Esophagus muscularis mucosa (tissue), 4 donors: ENCODE measurements around the gene CCIN. TPM values are rescaled to one million over a fixed set of nuclear protein-coding genes. Genes with fewer than 3 reads are reported as not detected.
"Not testable (repeated sequence)": the region's sequence is repeated elsewhere in the genome, so short reads cannot be mapped to it uniquely, and the experiment has no call there.

ENCODE experiments used
- DNase-seq: peaks from one replicate; pipeline ENCODE4 v3.0.0-alpha.2; 2017; ENCODE audit errors: extremely low spot score
- H3K27ac ChIP-seq, 4 donors: fragments of 200-600 bp; sonication (generic); replicated peaks in 1 of 4; 1 replicate in 3 of 4; 2 replicates in 1 of 4; pipeline ENCODE4 v1.5.1; 2016 to 2019; ENCODE audit warnings: mild to moderate bottlenecking in 1 of 4
- H3K27me3 ChIP-seq, 4 donors: fragments of 200-600 bp; sonication (generic); one replicate each; pipeline versions ENCODE4 v1.5.1 to v1.6.0; 2016 to 2019
- H3K36me3 ChIP-seq, 4 donors: fragments of 200-600 bp; sonication (generic); one replicate each; pipeline ENCODE4 v1.5.1; 2016 to 2019
- H3K4me1 ChIP-seq, 4 donors: fragments of 200-600 bp; sonication (generic); one replicate each; pipeline ENCODE4 v1.5.1; 2016 to 2019
- H3K4me3 ChIP-seq, 4 donors: fragments of 200-600 bp; sonication (generic); 1 replicate in 2 of 4; 2 replicates in 2 of 4; pipeline ENCODE4 v1.5.1; 2016 to 2019; ENCODE audit warnings: mild to moderate bottlenecking in 4 of 4, moderate library complexity in 1 of 4
- H3K9me3 ChIP-seq, 4 donors: fragments of 200-600 bp; sonication (generic); 1 replicate in 3 of 4; 2 replicates in 1 of 4; pipeline ENCODE4 v1.5.1; 2016 to 2019
- EP300 ChIP-seq: sonication (generic); formaldehyde crosslinking; IDR thresholded peaks from one replicate; pipeline ENCODE4 v1.6.1; 2017; ENCODE audit warnings: antibody characterized with exemption
- POLR2A ChIP-seq: fragments of 450-650 bp; IDR thresholded peaks from one replicate; pipeline ENCODE4 v1.6.1; 2017; ENCODE audit warnings: antibody characterized with exemption, moderate library complexity, mild to moderate bottlenecking, low read depth
- POLR2AphosphoS5 ChIP-seq, 2 donors: sonication (generic); formaldehyde crosslinking; IDR thresholded peaks; one replicate each; pipeline ENCODE4 v1.6.1; 2017; ENCODE audit warnings: antibody characterized with exemption in 2 of 2
- WGBS: methylation state at CpG from one replicate; pipeline ENCODE4 v1.1.5; 2018; 5-methylcytosine and 5-hydroxymethylcytosine counted together
- intact Hi-C: fragments of 100-400 bp; cut with DNase I; formaldehyde crosslinking; loops from one replicate; pipeline ENCODE4 v1.15.1; 2023
- total RNA-seq, 4 donors: library from RNA; depleted of rRNA; stranded (reverse); fragments of >200 nt; gene quantifications; one replicate each; pipeline versions ENCODE4 v1.1.0 to v1.2.1, GENCODE V29; 2016
- TF ChIP-seq, protein P1 (sequence below), 3 experiments: fragments of 200-600 bp in 2 of 3; fragments of 450-650 bp in 1 of 3; sonication (generic) in 2 of 3; IDR thresholded peaks; one replicate each; pipeline ENCODE4 v1.5.1; 2017 to 2019; ENCODE audit warnings: antibody characterized with exemption in 3 of 3, mild to moderate bottlenecking in 2 of 3, moderate library complexity in 1 of 3

The CCIN gene
- total RNA-seq, 4 donors from 2014 or later = 0.39 to 1.0 (median 0.46) TPM

GRCh38 chr9:36129139-36129538 is 40.0 kb upstream of the CCIN start:
- Histone ChIP-seq H3K36me3 (peaks cover 0 to 3% (median 0%) of the 10 kb centered on the region in 4 donors), H3K4me3 (no peak overlapping the region), H3K4me1 (peaks cover 0 to 5% (median 2%) of the 10 kb centered on the region in 4 donors), H3K27me3 (no peaks in the 10 kb centered on the region), H3K27ac (no peak overlapping the region), H3K9me3 (no peaks in the 10 kb centered on the region)
- DNase-seq = no peak
- intact Hi-C loops = no loop called here
- TF ChIP-seq POLR2AphosphoS5 (IDR thresholded peaks at IDR 0.05) (no peak), EP300 (no peak), POLR2A (no peak)
- TF ChIP-seq, protein P1, sequence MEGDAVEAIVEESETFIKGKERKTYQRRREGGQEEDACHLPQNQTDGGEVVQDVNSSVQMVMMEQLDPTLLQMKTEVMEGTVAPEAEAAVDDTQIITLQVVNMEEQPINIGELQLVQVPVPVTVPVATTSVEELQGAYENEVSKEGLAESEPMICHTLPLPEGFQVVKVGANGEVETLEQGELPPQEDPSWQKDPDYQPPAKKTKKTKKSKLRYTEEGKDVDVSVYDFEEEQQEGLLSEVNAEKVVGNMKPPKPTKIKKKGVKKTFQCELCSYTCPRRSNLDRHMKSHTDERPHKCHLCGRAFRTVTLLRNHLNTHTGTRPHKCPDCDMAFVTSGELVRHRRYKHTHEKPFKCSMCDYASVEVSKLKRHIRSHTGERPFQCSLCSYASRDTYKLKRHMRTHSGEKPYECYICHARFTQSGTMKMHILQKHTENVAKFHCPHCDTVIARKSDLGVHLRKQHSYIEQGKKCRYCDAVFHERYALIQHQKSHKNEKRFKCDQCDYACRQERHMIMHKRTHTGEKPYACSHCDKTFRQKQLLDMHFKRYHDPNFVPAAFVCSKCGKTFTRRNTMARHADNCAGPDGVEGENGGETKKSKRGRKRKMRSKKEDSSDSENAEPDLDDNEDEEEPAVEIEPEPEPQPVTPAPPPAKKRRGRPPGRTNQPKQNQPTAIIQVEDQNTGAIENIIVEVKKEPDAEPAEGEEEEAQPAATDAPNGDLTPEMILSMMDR (IDR thresholded peaks at IDR 0.05) = no peak
- 88% methylated on average over 12 of the region's 12 CpGs for WGBS

- H3K9me3 ChIP-seq, H3K4me3 ChIP-seq, DNase-seq, H3K27me3 ChIP-seq, H3K36me3 ChIP-seq: not testable (repeated sequence)
- WGBS = 94% methylated on average over 7 of the region's 7 CpGs
- Histone ChIP-seq H3K27ac (peak overlapping the region in 2 of 4 donors; percentile 27 to 59), H3K4me1 (peaks cover 5 to 15% (median 11%) of the 10 kb centered on the region in 4 donors)
- intact Hi-C loops = loop anchor here (5.0 kb wide), 1 partner anchor 36 kb away; the partner anchor contains the start of gene CCIN
These were observed 37.5 kb upstream of the CCIN start for GRCh38 chr9:36131666-36132065.

DNA sequence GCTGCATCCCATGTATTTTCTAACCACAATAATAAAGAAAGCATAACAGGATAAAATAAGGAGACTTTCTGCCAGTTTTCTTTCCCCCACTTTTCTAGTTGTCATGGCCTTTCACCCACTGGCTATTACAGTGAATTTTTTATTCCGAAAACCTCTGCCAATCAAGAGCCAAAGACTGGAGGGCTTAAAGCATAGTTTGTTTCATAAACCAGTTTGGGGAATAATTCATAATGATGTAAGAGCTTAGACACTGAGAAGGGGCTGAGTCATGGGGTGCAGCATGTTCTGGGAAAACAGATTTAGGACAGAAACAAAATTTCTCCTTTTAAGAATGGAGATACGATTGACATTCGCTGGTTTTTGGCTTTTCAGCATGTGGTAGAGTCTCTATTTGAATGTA is 37.1 kb upstream of the CCIN start:
- H3K4me3 ChIP-seq = no peak overlapping the region
- no peaks in the 10 kb centered on the region for H3K36me3 ChIP-seq
- H3K27ac ChIP-seq = peak overlapping the region in 2 of 4 donors; percentile 27 to 59

GRCh38 chr9:36134761-36135505 is 34.3 kb upstream of the CCIN start:
- H3K27me3 ChIP-seq = no peaks in the 10 kb centered on the region
- H3K36me3 ChIP-seq = no peaks in the 10 kb centered on the region
- 88% methylated on average over 9 of the region's 9 CpGs for WGBS
- intact Hi-C loops = loop anchor here (5.0 kb wide), 2 partner anchors 32 to 33 kb away; partner anchors contain the start of gene CCIN
- H3K4me3 ChIP-seq = no peak overlapping the region
- no peak overlapping the region for H3K27ac ChIP-seq
- H3K4me1 ChIP-seq = peaks cover 19 to 45% (median 40%) of the 10 kb centered on the region in 4 donors
- no peak for DNase-seq
- H3K9me3 ChIP-seq = no peaks in the 10 kb centered on the region
- TF ChIP-seq, protein P1 (IDR thresholded peaks at IDR 0.05) = no peak

More for the DNA sequence above, 37.1 kb upstream of the CCIN start:
- intact Hi-C loops = loop anchor here (5.0 kb wide), 1 partner anchor 35 kb away; the partner anchor contains the start of gene CCIN
- WGBS = 74% methylated on average over 3 of the region's 3 CpGs
- H3K27me3 ChIP-seq = no peaks in the 10 kb centered on the region
- no peak for TF ChIP-seq POLR2A
- TF ChIP-seq, protein P1 (IDR thresholded peaks at IDR 0.05) = no peak
- TF ChIP-seq EP300 = no peak
- TF ChIP-seq POLR2AphosphoS5 (IDR thresholded peaks at IDR 0.05) = no peak
- DNase-seq = no peak
- peaks cover 9 to 17% (median 13%) of the 10 kb centered on the region in 4 donors for H3K4me1 ChIP-seq
- H3K9me3 ChIP-seq = no peaks in the 10 kb centered on the region

- peak overlapping the region; percentile 83 to 99 (median 86) for H3K4me3 ChIP-seq
- 20% methylated on average over 18 of the region's 18 CpGs for WGBS
- no peaks in the 10 kb centered on the region for H3K36me3 ChIP-seq
- H3K27ac ChIP-seq = peak overlapping the region; percentile 90 to 94 (median 92)
- intact Hi-C loops = loop anchor here (5.0 kb wide), 1 partner anchor 34 kb away; no protein-coding TSS in a partner anchor
- no peak for DNase-seq
- H3K27me3 ChIP-seq = no peaks in the 10 kb centered on the region
- TF ChIP-seq EP300 = no peak
- TF ChIP-seq POLR2AphosphoS5 (IDR thresholded peaks at IDR 0.05) = no peak
- TF ChIP-seq, protein P1 (IDR thresholded peaks at IDR 0.05) = no peak
- no peak for TF ChIP-seq POLR2A
- H3K9me3 ChIP-seq = no peaks in the 10 kb centered on the region
- peaks cover 19 to 54% (median 48%) of the 10 kb centered on the region in 4 donors for H3K4me1 ChIP-seq
These were observed 33.4 kb upstream of the CCIN start for GRCh38 chr9:36135741-36136271.
